NCI-H1436 treated with DMSO at 0.1 percent for 48 hours (cell line): ENCODE results near the gene TEF.

Experiments
- DNase-seq: peaks from one replicate; lab custom pipeline; 2025; lab: John Stamatoyannopoulos, UW

TEF gene, protein sequence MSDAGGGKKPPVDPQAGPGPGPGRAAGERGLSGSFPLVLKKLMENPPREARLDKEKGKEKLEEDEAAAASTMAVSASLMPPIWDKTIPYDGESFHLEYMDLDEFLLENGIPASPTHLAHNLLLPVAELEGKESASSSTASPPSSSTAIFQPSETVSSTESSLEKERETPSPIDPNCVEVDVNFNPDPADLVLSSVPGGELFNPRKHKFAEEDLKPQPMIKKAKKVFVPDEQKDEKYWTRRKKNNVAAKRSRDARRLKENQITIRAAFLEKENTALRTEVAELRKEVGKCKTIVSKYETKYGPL

DNA sequence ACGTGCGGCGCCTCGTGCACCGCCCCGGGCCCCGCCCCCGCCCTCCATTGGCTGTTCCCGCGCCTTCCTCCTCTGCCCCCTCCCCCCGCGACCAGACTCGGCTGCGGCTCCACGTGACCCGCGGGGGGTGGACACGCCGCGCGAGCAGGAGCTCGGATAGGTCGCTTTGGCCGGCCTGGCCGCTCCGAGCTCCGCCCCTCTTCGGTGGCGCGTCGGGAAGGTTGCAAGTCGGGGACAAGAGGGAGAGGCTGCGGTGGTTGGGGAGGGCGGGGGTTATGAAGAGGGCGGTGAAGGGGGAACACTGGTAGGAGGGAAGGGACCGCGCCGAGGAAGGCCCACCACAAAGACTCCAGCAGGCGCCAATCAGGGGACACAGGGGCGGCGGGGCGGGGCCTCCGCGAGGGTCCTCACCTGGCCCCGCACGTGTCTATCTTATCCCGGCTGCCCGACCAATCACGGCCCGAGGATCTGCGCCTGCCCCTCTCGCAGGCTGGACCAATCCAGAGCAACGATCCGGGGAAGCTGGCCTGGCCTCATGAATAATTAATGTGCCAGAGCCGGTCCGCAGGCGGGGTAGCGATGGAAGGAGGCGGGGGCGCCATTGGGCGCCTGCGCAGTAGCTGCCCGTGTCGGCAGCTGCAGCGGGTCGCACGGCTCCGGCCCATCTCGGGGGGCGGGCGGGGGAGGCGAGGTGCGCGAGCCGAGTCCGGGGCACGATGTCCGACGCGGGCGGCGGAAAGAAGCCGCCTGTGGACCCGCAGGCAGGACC lies at the start of gene TEF:
TEF (plus strand) TSS at position 614 of the 769 bp plus-strand sequence; CDS start at position 717, 103 bp downstream.
- peak; percentile 94 for DNase-seq

DNA sequence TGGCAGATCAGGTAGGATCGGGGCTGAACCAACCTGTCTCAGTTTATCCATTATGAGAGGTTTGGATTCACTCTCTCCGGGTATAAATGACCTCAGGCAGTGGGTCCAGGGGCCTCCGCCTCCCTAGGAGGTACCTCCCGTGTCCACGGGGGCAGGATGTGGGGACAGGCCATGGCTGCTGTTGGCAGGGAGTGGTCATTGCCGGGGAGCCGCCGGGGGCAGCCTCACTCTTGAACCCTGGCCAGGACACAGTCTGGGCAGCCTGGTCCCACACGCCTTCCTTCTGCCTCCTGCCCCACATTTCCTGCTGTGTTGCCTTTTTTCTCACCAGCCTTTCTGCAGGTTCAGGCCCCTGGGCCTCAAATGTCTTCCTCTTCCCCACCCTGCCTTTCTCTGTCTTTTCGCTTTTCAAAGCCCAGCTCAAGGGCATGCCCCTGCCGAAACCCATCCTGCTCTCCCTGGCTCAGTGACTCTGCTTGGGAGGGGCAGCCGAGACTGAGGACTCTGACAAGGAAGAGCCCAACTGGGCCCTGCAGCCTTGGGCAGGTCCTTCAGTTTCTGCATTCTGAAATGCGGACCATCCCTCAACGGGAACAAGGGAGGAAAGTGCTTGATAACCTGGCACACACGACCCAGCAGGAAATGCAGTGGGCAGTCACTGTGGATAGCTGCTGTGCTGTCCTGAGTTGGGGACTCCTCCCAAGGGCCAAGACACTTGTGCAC lies 49.4 kb upstream of the TEF start:
- DNase-seq, result no peak

DNA sequence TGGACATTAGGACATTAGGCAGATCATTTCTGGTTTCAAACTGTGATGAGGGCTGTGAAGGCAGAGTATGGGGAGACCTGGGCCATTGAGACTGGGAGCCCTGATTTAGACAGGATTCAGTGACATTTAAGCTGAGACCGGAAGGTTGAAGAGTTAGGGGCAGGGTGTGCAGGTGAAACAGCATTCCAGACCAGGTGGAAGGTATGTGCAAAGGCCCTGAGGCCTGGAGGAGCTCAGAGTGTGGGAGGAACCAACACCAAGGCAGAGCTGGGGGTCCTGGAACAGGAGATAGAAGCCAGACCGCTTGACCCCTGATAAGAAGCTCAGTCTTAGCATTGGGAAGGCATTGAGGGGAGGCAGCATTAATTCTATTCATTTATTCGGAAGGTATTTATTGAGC lies 47.9 kb upstream of the TEF start:
- no peak for DNase-seq

DNA sequence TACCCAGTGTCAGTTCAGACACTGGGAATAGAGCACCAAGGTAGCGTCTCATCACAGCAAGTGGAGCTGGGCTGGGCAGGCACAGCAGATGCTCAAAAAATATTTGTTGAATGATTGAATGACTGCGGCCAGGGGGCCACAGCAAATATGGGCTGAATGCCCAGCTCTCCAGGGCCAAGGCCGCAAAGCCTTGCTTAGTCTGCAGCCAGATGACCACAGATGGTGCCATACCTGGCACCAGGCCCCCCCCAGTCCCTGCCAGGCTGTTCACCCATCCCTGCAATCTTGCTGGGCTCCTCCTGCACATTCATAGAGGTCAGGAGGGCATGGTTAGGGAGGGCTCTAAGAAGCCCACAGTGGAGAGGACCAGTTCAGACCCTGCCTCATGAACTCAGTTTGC lies 47.5 kb upstream of the TEF start:
- DNase-seq, result no peak

DNA sequence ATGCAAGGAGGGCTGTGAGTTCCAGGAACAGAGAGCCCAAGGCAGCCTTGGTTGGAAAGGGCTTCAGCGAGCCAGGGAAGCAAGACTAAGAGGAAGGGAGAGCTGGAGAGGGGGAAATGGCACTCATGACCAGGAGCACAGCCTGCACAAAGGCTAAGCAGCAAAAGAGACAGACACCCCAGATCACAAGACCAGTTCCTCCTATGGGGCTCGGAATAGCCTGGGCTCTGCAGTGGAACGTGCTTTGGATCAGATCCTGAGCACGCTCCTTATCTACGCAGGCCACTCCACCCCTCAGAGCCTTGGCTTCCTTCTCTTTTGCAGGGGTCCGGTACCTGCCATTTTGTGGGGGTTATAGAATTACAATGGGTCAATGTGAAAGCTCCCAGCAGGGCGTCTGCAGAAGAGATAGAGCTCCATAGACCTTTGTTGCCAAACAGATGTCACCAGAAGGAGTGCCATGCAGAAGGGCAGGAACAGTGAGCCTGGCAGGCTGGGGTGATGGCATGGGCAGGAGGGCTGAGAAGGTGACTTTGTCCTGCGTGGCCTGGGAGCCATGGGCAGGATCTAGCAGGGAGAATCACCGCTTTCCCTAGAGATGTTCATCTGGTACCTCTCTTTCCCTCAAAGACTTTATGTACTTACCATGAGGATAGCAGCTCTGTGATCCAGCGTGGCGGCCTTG lies 46.6 kb upstream of the TEF start:
- DNase-seq, result no peak

DNA sequence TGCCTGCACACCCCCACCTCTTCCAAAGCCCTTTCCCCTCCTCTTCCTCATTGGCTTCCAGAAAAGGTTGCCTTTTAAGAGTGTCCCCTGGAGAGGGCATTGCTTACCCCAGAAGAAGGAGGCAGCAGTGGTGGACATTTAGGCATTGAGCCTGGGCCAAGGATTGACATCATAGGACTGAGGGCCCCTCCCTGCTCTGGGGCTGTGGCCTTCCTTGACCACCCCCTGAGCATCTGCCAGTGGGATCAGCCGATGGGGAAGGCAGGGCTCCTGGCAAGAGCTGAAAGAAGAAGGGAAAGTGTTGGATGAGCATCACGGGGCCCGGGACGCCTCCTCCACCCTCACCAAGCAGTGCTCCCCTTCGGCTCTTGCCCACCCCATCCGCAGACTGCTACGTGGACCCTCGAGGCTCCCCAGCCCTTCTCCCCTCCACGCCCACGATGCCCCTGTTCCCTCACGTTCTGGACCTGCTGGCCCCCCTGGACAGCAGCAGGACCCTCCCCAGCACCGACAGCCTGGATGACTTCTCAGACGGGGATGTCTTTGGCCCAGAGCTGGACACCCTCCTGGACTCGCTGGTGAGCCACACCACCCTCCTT lies 43.0 kb upstream of the TEF start:
- DNase-seq, result no peak

DNA sequence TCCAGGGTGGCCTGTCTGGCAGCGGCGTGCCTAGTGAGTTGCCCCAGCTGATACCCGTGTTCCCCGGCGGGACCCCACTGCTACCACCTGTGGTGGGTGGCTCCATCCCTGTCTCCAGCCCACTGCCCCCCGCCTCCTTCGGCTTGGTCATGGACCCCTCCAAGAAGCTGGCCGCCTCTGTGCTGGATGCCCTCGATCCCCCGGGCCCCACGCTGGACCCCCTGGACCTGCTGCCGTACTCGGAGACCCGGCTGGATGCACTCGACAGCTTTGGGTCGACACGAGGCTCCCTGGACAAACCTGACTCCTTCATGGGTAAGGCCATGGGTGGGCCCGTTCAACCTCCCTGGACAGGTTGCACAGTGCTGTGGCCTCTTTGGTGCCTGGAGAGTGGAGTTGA lies 41.9 kb upstream of the TEF start:
- no peak for DNase-seq

DNA sequence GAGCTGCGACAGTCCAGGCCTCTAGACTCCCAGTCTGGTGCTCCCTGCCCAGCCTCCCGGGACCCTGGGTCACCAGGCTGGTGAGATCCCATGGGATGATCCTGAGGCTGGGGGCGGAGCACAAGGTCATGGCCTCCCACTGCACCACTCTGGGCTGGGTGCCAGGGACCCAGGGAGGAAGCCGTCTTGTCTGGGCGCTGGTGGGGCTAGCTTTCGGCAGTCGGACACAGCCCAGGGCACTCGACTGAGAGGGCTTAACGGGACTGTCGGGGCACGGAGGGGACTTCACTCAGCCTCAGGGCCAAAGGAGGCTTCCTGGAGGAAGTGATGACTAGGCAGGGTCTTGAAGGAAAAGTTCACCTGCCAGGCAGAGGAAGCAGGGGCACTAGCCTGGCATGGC lies 41.4 kb upstream of the TEF start:
- no peak for DNase-seq

DNA sequence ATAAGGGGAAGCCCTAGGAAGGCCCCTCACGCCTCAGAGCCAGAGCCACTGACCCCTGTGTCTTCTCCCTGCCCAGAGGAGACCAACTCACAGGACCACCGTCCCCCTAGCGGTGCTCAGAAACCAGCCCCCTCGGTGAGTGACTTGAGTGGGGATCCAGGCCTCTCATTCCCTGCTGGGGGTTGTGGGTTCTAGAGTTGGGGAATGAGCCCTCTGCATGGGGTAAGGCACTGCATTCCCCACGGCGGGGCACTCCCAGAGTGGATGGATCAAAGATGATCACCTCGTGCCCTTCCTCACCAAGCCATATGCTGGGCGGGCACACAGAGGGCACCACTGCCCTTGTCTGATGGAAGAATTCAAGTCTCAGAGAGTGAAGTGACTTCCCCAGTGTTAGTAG lies 40.7 kb upstream of the TEF start:
- no peak for DNase-seq

DNA sequence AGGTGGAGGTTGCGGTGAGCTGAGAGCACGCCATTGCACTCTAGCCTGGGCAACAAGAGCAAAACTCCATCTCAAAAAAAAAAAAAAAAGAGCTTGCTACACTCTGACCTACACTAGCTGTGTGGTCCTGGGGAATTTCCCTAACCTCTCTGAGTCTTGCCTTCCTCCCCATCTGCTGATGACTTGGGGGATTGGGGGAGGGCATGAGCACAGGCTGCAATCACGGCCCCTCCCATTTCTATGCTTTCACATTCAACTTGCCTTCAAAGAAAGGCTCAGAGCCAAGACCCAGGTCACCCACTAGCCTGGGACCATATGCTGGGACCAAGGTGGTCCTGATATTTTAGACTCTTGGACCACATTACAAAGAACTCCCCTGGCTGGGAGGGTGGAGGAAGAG lies 39.8 kb upstream of the TEF start:
- no peak for DNase-seq

DNA sequence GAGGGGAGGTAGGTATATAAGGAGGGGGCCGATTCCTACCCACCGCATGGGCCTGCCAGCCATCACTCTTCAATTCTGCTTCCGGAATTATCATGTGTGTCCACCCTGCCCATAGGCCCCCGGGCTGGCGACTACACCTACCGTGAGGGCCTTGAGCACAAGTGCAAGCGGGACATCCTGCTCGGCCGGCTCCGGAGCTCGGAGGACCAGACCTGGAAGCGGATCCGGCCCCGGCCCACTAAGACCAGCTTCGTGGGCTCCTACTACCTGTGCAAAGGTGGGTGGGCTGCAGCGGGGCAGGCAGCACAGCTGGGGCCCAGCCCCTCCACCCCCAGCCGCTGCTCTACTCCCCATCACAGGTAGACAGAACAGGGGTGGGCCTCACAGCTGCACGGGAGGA lies 38.4 kb upstream of the TEF start:
- no peak for DNase-seq

DNA sequence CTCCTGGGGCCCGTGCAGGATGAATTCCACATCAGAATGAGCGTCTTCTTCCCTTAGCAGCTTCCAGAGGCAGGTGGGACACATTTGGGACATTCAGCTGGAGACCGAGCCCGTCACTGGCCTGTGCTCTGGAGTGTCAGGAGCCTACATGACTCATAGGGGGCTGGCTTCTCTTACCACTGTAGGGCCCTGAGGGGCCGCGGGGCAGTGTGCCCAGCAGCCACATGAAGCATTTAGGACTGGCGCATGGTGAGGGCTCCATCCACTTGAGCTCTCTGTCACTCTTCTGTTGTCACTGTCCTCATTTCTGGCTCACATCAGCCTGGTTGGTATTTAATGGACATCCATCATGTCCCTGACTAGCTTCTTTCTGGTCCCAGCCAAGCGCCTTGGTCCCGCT lies 38.0 kb upstream of the TEF start:
- no peak for DNase-seq

DNA sequence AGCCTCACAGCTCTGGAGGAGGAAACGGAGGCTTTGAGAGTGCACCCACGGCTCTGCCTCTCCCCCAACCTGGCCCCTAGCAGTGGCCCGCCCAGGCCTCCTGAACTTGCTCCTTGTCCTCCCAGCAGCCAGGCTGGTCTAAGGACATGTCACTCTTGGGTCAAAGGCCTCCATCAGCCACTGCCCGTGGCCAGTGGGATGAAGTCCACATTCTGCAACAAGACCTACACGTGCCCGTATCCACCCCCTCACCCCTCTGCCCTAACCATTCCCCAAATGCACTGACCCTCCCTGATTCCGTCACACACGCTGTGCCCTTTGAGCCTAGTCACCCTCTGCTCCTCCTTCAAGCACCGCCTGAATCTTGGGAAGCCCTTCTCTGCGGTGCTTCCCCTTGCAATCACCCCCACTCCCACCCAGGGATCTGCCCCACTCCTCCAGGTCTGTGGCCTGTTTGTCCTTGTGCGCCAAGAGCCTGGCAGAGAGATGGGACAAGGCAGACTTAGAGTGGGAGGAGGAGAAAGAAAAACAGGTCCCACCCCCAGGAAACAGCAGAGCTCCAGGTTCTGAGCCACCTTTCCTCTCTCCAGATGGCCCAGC lies 37.5 kb upstream of the TEF start:
- no peak for DNase-seq

DNA sequence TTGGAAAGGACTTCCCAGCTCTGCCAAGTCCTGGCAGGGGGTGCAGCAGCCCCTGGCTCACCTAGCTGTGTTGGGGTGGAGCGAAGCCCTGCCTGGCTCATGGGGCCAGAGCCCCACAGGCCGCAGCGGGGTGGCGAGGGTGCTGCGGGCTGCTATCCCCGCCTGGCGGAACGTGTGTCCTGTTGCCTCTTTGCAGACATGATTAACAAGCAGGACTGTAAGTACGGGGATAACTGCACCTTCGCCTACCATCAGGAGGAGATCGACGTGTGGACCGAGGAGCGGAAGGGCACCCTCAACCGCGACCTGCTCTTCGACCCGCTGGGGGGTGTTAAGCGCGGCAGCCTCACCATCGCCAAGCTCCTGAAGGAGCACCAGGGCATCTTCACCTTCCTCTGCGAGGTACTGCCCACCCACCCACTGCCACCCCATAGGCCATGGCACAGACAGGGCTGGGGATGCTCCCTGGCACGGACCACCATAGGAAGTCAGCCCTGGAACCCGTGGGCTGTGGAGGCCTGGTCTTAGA lies 35.9 kb upstream of the TEF start:
- no peak for DNase-seq

DNA sequence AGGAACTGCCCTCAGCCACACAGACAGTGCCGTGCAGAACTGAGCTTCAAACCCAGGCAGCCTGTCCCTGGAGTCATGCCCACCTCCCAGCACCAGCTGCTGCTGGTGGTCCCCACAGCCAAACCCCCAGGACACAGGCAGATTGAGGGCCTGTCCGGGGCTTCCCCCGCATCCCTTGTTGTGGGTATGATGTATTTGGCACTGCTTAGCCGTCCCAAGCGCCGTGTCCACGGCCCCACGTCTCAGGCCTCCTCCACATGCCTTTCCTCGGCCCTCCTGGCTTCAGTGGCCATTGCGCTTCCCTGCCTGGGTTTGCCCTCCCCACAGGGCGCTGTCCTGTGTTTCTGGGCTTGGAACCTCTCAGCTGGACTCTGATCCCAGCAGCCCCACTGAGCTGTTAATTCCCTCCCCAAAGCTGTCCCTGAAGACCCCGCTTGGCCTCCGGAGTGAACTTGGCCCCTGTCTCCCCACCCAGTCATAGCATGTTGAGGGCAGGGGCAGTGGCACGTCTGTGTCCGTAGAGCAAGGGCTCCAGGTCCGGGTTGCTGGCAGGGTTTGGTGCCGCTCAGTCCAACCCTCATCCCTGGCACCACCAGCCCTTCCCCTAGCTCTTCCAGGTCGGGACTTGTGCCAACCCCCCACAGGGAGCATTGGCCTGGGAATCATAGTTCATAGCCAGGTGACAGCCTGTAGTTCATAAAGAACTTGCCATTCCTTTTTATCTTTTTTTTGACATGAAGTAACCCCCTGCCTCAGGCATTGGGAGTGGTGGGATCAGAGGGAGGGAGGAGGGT lies 34.5 kb upstream of the TEF start:
- DNase-seq, result no peak

DNA sequence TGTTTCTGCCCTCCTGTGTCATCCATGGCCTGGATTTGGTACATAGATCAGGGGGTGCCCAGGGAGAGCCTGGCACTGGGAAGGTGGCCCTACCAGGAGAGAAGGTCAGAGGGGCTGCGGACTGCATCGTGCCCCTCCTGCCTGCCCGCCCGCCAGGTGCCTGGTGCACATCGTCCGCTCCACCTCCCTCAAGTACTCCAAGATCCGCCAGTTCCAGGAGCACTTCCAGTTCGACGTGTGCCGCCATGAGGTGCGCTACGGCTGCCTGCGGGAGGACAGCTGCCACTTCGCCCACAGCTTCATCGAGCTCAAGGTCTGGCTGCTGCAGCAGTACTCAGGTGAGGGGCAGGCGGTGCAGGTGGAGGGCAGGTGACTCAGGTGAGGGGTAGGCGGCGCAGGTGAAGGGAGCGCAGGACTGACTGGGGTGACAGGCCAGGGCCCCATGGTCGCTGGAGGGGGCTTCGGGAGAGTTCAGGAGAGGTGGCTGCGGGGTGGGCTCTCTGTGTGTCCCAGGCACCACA lies 32.7 kb upstream of the TEF start:
- no peak for DNase-seq

DNA sequence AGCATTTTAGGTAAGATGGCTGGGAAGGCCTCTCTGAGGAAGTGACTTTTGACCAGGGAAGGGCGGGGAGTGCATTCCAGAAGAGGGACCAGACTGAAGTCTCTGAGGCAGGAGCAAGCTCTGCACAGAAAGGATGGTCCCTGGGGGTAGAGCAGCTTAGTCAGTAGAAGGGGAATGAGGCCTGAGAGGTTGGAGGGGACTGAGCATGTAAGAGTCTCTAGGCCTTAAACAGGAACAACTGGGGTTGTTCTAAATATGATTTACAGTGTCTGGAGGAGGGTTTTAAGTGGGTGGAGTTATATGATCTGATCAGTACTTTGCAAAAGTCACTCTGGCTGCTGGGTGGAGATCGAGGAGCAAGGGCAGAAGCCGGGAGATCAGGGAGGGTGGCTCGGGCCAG lies 31.7 kb upstream of the TEF start:
- no peak for DNase-seq

DNA sequence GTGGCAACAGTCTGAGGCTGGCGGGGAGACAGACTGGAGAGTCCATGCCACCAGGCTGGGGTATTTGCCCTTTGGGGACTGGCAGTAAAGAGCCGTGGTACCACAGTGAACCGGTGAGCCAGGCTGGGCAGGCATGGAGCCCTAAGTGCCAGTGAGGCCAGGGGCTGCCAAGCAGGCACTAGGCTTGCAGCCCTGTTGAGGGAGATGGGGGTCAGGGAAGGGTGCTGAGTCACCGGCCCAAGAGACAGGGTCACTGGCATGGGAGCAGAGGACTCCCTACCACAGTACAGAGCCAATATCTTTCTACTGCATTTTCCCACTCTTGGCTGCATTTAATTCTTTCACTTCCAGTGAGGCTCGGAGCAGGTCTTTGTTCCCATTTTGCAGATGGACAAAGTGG lies 30.7 kb upstream of the TEF start:
- no peak for DNase-seq

DNA sequence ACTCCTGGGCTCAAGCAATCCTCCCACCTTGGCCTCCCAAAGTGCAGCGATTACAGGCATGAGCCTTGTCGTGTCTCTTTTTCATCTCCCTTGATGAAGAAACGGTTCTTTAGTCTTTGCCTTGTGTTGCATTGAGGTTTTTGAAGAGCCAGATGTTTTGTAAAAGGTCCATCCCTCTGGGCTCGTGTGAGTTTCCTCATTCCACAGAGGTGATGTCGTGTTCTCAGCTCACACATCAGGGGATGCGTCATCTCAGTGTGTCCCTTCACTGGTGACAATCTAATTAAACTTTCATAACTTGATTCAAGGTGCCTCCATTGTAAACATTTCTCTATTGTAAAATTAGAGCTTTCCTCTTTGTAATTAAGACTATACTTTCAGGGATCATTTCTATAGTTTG lies 29.7 kb upstream of the TEF start:
- no peak for DNase-seq

DNA sequence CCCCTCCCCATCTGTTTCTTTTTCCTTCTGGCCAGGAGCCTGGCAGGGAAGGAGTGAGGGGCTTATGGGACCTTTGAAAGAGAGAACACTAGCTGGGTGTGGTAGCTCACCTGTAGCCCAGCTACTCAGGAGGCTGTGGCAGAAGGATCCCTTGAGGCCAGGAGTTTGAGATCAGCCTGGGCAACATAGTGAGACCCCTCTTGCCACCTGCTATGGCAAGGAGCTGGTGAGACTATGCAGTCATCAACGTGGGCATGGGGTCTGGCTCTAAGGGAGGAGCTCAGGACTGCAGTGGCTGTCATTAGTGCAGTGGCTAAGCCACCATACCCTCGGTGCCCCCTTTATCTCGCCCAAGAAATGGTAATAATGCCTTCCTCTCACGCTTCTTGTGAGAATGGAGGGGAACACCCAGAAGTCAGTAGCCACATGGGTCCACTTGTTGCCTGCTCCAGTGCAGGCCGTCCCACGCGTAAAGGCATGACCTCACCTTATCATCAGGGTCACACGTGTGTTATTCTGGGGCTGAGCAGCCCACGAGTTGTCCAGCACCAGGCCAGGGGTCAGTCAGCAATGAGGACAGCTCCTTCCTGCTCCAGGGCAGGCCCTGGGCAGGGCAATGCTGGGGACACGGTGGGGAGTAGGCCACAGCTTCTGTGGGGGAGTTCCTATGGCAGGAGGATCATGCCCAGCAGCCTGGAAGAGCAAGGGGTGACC lies 27.7 kb upstream of the TEF start:
- DNase-seq, result no peak
